ENCODE measurements around the gene MICAL3.

Gene MICAL3

GRCh38 chr22:17772958-17773605, 251.3 kb downstream of the MICAL3 start:
- TF ChIP-seq CTCF (IDR thresholded peaks at IDR 0.05; ENCODE audit: low read depth, low read length, missing control alignments), result no peak
- peak overlapping the region; percentile 74 for H3K4me3 ChIP-seq (replicated peaks; ENCODE audit: low read depth, low read length)
- DNase-seq (ENCODE audit: extremely low read depth, low read depth), result no peak

- DNase-seq (ENCODE audit: extremely low read depth, low read depth), result no peak
- TF ChIP-seq CTCF (IDR thresholded peaks at IDR 0.05; ENCODE audit: low read depth, low read length, missing control alignments), result no peak
- peak overlapping the region; percentile 74 for H3K4me3 ChIP-seq (replicated peaks; ENCODE audit: low read depth, low read length)
These were observed 252.0 kb downstream of the MICAL3 start for GRCh38 chr22:17772249-17772957.

GRCh38 chr22:17770180-17771077, 253.9 kb downstream of the MICAL3 start:
- TF ChIP-seq CTCF (IDR thresholded peaks at IDR 0.05; ENCODE audit: low read depth, low read length, missing control alignments), result no peak
- H3K4me3 ChIP-seq (replicated peaks; ENCODE audit: low read depth, low read length), result no peak overlapping the region

GRCh38 chr22:17769716-17770082, 254.7 kb downstream of the MICAL3 start:
- DNase-seq (ENCODE audit: extremely low read depth, low read depth), result no peak
- TF ChIP-seq CTCF (IDR thresholded peaks at IDR 0.05; ENCODE audit: low read depth, low read length, missing control alignments), result no peak
- no peak overlapping the region for H3K4me3 ChIP-seq (replicated peaks; ENCODE audit: low read depth, low read length)

More at GRCh38 chr22:17770180-17771077, 253.9 kb downstream of the MICAL3 start:
- no peak for DNase-seq (ENCODE audit: extremely low read depth, low read depth)

GRCh38 chr22:17769013-17769715, 255.2 kb downstream of the MICAL3 start:
- DNase-seq (ENCODE audit: extremely low read depth, low read depth), result no peak
- no peak overlapping the region for H3K4me3 ChIP-seq (replicated peaks; ENCODE audit: low read depth, low read length)
- no peak for TF ChIP-seq CTCF (IDR thresholded peaks at IDR 0.05; ENCODE audit: low read depth, low read length, missing control alignments)

All from HFF-Myc (cell line).